ENCODE measurements around the gene CHST15.
A peak's percentile ranks its signal among the peaks of the same experiment; 100 is the strongest.

CHST15 gene

DNA sequence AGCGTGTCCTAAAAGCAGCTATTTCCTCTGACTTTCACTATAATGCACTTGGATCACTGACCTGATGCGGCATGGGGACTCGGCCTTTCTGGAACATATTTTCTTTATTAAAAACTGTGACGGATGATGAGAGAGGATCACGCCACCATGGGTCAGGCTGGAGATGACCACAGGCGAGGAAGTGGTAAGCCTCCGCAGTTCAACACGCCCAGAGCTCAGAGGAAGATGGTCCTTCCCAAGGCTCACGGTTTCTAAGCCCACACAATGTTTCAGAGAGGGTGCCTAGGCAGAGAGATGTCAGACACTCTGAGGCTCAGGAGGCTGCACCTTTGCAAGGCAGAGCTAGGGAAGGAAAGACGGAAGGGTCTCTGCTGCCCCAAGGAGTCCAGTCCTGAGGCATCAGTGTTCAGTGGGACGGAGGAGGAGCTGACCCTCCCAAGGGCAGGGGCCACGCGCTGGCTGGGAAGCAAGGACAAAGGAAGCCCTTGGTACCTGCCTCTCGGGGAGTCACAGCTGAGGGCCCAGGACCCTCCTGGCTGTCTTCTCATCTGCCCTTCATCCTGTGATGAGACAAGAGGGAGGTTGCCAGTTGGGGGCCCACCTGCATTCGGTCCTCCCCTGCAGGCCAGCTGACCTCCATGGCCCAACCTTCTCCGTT, 9.5 kb downstream of the CHST15 start:
- Histone ChIP-seq H3K27ac (ENCODE audit: insufficient read depth, low read depth, low read length, poor library complexity, severe bottlenecking) (no peak overlapping the region), H3K36me3 (ENCODE audit: control insufficient read depth, insufficient read depth, low read length) (no peaks in the 10 kb centered on the region), H3K9me3 (ENCODE audit: control insufficient read depth, low read length) (no peaks in the 10 kb centered on the region), H3K27me3 (ENCODE audit: control insufficient read depth, insufficient read depth, low read length, poor library complexity, severe bottlenecking) (peaks cover 7% of the 10 kb centered on the region), H3K4me3 (ENCODE audit: insufficient read depth, low read depth, low read length) (no peak overlapping the region), H3K4me1 (ENCODE audit: control insufficient read depth, insufficient read depth, low read length) (peaks cover 3% of the 10 kb centered on the region)
- WGBS, 2 experiments, result 94 to 95% methylated on average over 16 of the region's 16 CpGs

DNA sequence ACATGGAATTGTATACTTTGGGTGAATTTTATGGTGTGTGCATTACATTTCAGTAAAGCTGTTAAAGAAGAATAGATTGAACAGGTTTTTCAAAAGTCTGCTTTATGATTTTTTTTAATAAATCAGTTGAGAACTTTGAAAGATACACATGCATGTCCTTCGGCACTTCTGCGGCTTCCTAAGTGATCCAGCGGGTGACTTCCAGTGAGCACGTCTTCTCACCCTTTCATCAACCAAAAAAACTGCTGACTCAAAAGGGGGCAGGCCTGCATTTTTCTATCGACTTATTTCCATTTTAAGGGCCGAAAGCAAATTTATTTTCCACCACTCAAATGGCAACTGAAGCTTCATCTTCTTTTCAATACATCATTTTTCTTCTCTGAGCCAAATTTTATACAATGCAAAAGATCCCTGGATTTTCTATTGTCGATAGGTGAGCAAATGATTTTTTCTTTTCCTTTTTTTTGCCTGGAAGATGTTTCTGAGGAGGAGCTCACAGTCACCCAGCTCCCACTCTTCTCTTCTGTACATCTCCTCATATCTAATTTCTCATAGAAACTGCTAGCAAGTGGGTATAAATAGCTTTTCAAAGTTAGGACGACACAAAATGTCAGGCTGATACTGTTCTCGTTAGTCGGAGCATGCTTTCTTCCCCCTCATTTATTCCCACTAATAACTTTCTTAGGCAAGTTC, 10.2 kb downstream of the CHST15 start:
- WGBS, 2 experiments, result 95% methylated on average over 10 of the region's 10 CpGs
- H3K4me1 ChIP-seq (ENCODE audit: control insufficient read depth, insufficient read depth, low read length), result peaks cover 3% of the 10 kb centered on the region
- H3K36me3 ChIP-seq (ENCODE audit: control insufficient read depth, insufficient read depth, low read length), result no peaks in the 10 kb centered on the region
- no peak overlapping the region for H3K27ac ChIP-seq (ENCODE audit: insufficient read depth, low read depth, low read length, poor library complexity, severe bottlenecking)
- H3K9me3 ChIP-seq (ENCODE audit: control insufficient read depth, low read length), result no peaks in the 10 kb centered on the region
- peaks cover 5% of the 10 kb centered on the region for H3K27me3 ChIP-seq (ENCODE audit: control insufficient read depth, insufficient read depth, low read length, poor library complexity, severe bottlenecking)
- H3K4me3 ChIP-seq (ENCODE audit: insufficient read depth, low read depth, low read length), result no peak overlapping the region

DNA sequence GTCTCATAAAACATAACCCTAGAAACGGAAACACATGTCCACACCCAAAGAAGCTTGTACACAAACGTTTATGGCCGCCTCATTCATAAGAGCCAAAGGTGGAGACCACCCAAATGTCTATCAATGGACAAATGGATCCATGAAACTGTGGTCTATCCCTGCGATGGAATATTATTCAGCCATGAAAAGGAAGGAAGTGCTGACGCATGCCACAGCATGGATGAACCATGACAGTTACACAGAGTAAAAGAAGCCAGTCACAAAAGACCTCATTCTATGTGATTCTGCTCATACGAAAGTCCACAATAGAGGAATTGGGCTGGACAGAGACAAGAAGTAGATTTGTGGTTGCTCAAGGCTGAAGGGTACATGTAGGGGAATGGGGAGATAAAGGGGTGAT, 10.8 kb downstream of the CHST15 start:
- no peaks in the 10 kb centered on the region for H3K27me3 ChIP-seq (ENCODE audit: control insufficient read depth, insufficient read depth, low read length, poor library complexity, severe bottlenecking)
- no peak overlapping the region for H3K4me3 ChIP-seq (ENCODE audit: insufficient read depth, low read depth, low read length)
- no peak overlapping the region for H3K27ac ChIP-seq (ENCODE audit: insufficient read depth, low read depth, low read length, poor library complexity, severe bottlenecking)
- peaks cover 10% of the 10 kb centered on the region for H3K4me1 ChIP-seq (ENCODE audit: control insufficient read depth, insufficient read depth, low read length)
- no peaks in the 10 kb centered on the region for H3K9me3 ChIP-seq (ENCODE audit: control insufficient read depth, low read length)
- H3K36me3 ChIP-seq (ENCODE audit: control insufficient read depth, insufficient read depth, low read length), result no peaks in the 10 kb centered on the region
- 91 to 92% methylated on average over 6 of the region's 6 CpGs for WGBS, 2 experiments

DNA sequence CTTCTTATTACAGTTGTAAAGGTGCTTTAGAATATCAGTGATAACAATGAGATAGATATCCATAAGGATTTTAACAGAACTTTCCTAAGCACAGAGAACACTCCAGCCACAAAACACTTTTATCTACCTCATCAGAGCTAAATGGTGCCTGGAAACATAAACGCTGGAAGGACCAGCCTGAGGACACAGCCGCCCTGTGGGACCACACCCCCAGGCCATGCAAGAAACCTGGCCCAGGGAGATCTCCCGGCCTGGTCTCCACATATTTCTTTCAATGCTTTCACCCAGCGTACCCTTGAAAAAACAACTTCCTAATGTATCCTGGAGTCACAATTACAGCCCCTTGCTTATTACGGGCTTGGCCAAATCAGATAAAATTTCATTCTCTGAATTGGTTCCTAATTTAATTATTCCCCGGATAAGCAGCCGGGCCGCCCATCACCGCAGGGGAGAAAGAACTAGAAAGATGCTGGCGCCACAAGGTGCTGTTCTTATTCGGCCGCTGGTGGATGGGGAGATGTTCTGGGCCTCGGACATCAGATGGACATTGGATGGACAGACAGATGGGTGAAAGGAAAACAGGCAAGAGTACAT, 11.8 kb downstream of the CHST15 start:
- Histone ChIP-seq H3K27ac (ENCODE audit: insufficient read depth, low read depth, low read length, poor library complexity, severe bottlenecking) (no peak overlapping the region), H3K4me1 (ENCODE audit: control insufficient read depth, insufficient read depth, low read length) (peaks cover 17% of the 10 kb centered on the region), H3K36me3 (ENCODE audit: control insufficient read depth, insufficient read depth, low read length) (no peaks in the 10 kb centered on the region), H3K9me3 (ENCODE audit: control insufficient read depth, low read length) (no peaks in the 10 kb centered on the region), H3K27me3 (ENCODE audit: control insufficient read depth, insufficient read depth, low read length, poor library complexity, severe bottlenecking) (no peaks in the 10 kb centered on the region), H3K4me3 (ENCODE audit: insufficient read depth, low read depth, low read length) (no peak overlapping the region)
- WGBS, 2 experiments, result 92 to 94% methylated on average over 13 of the region's 13 CpGs

DNA sequence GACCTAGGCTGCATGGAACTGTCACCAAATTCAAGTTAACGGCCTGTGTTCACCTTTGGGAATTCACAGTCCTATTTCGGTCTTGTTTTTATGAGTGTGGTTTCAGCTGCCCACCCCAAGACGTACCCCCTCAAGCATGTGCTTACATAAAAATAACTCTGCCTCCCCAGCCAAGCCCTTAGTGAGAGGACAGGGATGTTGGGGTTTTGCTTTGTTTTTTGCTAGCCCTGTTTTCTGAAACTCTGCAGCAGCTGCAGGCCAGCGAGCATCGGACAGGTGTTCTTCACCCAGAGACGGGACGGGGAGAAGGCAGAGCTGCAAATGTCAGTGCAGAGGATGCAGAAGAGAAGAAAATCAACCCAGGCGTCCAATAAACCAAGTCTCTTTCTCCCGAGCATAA, 13.5 kb downstream of the CHST15 start:
- Histone ChIP-seq H3K9me3 (ENCODE audit: control insufficient read depth, low read length) (no peaks in the 10 kb centered on the region), H3K27me3 (ENCODE audit: control insufficient read depth, insufficient read depth, low read length, poor library complexity, severe bottlenecking) (no peaks in the 10 kb centered on the region), H3K36me3 (ENCODE audit: control insufficient read depth, insufficient read depth, low read length) (no peaks in the 10 kb centered on the region), H3K4me3 (ENCODE audit: insufficient read depth, low read depth, low read length) (no peak overlapping the region), H3K4me1 (ENCODE audit: control insufficient read depth, insufficient read depth, low read length) (peaks cover 32% of the 10 kb centered on the region), H3K27ac (ENCODE audit: insufficient read depth, low read depth, low read length, poor library complexity, severe bottlenecking) (no peak overlapping the region)
- WGBS, 2 experiments, result 92 to 93% methylated on average over 9 of the region's 9 CpGs

DNA sequence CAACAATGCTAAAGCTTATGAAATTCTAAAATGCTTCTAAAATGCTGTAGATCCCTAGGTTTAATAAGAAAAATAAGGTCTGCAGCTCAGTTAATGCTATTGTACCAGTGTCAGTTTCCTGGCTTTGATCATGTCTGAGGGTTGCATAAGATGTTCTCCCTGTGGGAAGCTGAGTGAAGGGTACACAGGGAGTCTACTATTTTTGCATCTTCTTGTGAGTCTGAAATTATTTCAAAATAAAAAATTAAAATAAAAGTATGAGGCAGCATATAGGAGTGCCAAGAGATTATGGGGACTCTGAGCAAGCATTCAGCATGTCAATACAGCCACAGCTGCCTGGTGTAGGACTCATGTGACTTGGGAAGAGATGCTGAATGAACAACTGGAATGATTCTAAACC, 14.7 kb downstream of the CHST15 start:
- no peaks in the 10 kb centered on the region for H3K27me3 ChIP-seq (ENCODE audit: control insufficient read depth, insufficient read depth, low read length, poor library complexity, severe bottlenecking)
- no peaks in the 10 kb centered on the region for H3K36me3 ChIP-seq (ENCODE audit: control insufficient read depth, insufficient read depth, low read length)
- H3K4me1 ChIP-seq (ENCODE audit: control insufficient read depth, insufficient read depth, low read length), result peaks cover 36% of the 10 kb centered on the region
- no peak overlapping the region for H3K4me3 ChIP-seq (ENCODE audit: insufficient read depth, low read depth, low read length)
- no peaks in the 10 kb centered on the region for H3K9me3 ChIP-seq (ENCODE audit: control insufficient read depth, low read length)
- no peak overlapping the region for H3K27ac ChIP-seq (ENCODE audit: insufficient read depth, low read depth, low read length, poor library complexity, severe bottlenecking)

DNA sequence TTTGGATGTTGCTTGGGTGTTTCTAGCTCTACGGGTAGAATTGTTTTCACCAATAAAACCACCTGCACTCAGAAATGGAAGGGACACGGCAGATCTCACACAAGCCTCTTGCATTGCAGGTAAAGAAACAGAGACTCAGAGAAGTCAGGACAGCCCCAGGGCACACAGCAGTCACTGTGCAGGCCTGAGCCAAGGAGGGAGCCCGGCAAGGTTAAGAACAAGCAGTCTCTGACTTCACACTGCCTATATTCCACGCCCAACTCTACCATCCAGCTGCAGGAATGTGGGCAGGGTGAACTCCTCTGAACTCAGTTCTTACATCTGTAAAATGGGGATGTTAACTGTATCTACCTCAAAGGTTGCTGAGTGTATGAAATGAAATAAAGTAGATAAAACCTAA, 15.4 kb downstream of the CHST15 start:
- Histone ChIP-seq H3K27me3 (ENCODE audit: control insufficient read depth, insufficient read depth, low read length, poor library complexity, severe bottlenecking) (no peaks in the 10 kb centered on the region), H3K9me3 (ENCODE audit: control insufficient read depth, low read length) (no peaks in the 10 kb centered on the region), H3K4me1 (ENCODE audit: control insufficient read depth, insufficient read depth, low read length) (peaks cover 36% of the 10 kb centered on the region), H3K4me3 (ENCODE audit: insufficient read depth, low read depth, low read length) (no peak overlapping the region), H3K27ac (ENCODE audit: insufficient read depth, low read depth, low read length, poor library complexity, severe bottlenecking) (no peak overlapping the region), H3K36me3 (ENCODE audit: control insufficient read depth, insufficient read depth, low read length) (no peaks in the 10 kb centered on the region)
- WGBS, 2 experiments, result 94 to 95% methylated on average over 4 of the region's 4 CpGs

DNA sequence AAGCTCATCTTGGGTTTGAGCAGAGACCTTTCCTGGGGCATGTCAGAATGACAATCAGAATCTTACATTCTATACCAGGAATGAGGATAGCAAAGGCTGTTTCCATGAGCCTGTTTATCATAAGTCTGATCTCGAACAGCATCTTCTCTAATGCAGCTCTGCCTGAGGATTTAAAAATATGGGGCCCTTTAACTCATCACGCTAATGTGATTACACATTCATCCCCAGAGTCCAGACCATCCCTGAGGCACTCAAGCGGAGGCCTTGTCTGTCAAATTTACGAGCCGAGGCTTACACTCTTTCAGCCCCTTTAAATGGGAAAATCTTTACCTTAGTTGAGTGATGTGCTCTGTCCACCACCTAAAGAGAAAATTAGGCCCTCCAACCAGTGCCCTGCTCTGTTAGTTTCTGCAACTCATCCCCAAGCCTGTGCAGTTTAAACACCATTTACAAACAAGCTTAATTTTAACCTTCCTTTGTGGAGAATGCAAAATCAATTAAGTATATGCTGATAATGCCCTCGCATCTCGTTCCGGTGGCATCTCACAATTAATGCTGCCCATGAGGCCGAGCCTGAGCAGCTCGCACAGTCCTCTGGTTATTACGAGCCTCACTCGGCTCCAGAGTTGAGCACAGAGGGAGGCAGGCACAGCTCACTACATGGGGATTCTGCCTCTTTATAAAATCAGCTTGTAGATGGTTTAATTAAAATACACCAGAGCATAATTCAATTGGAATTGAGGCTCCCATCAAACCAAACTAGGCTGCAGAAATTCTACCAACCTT, 16.0 kb downstream of the CHST15 start:
- H3K27me3 ChIP-seq (ENCODE audit: control insufficient read depth, insufficient read depth, low read length, poor library complexity, severe bottlenecking), result no peaks in the 10 kb centered on the region
- H3K4me3 ChIP-seq (ENCODE audit: insufficient read depth, low read depth, low read length), result no peak overlapping the region
- H3K9me3 ChIP-seq (ENCODE audit: control insufficient read depth, low read length), result no peaks in the 10 kb centered on the region
- peaks cover 36% of the 10 kb centered on the region for H3K4me1 ChIP-seq (ENCODE audit: control insufficient read depth, insufficient read depth, low read length)
- H3K36me3 ChIP-seq (ENCODE audit: control insufficient read depth, insufficient read depth, low read length), result no peaks in the 10 kb centered on the region
- WGBS, 2 experiments, result 86 to 90% methylated on average over 12 of the region's 12 CpGs
- no peak overlapping the region for H3K27ac ChIP-seq (ENCODE audit: insufficient read depth, low read depth, low read length, poor library complexity, severe bottlenecking)

DNA sequence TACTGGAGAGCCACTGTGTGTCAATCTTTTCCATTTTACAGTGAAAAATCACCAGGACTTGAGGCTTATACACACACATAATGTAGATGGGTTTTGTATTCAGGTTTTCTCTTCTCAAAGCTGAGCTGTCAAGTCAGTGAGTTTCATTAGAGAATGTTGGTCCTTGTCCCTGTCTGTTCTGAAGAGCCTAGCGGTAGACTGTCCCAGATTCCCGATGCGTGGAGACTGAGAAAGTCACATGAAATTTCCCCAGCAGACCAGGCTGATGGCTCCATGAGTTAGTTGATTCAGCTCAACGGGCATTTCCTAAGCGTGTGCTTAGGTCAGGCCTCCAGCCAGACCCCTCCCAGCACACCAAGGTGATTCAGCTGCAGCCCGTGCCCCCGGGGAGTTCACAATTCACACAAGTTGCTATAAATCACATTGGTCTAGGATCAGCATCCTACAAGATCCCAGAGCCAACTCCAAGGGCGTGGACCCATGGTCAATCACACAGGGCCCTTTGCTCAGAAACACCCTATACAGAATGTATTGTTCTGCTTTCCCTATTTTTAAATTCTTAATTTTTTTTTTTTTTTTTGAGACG, 17.2 kb downstream of the CHST15 start:
- Histone ChIP-seq H3K27me3 (ENCODE audit: control insufficient read depth, insufficient read depth, low read length, poor library complexity, severe bottlenecking) (no peaks in the 10 kb centered on the region), H3K27ac (ENCODE audit: insufficient read depth, low read depth, low read length, poor library complexity, severe bottlenecking) (peak overlapping the region; percentile 97), H3K9me3 (ENCODE audit: control insufficient read depth, low read length) (no peaks in the 10 kb centered on the region), H3K4me1 (ENCODE audit: control insufficient read depth, insufficient read depth, low read length) (peaks cover 41% of the 10 kb centered on the region), H3K4me3 (ENCODE audit: insufficient read depth, low read depth, low read length) (no peak overlapping the region), H3K36me3 (ENCODE audit: control insufficient read depth, insufficient read depth, low read length) (no peaks in the 10 kb centered on the region)
- 85 to 86% methylated on average over 8 to 9 of the region's 9 CpGs for WGBS, 2 experiments
